ENCODE data around the gene KCNQ1. TPM values are rescaled to one million over a fixed set of nuclear protein-coding genes. Genes with fewer than 3 reads are reported as not detected.

KCNQ1 gene
- polyA plus RNA-seq, 1 of the 3 experiments (the other 2 are of a cell fraction) = 0.05 TPM

- WGBS (ENCODE audit: low lambda C conversion rate) = 18% methylated on average over 7 of the region's 9 CpGs
- DNase-seq = no peak
- Histone ChIP-seq H3K27me3 (ENCODE audit: insufficient read depth) (no peaks in the 10 kb centered on the region), H3F3A (replicated peaks; ENCODE audit: insufficient read depth) (no peaks in the 10 kb centered on the region), H4K20me1 (ENCODE audit: insufficient read depth) (no peaks in the 10 kb centered on the region), H3K4me1 (ENCODE audit: control insufficient read depth in 1 of 2, insufficient read depth in 2 of 2, low read depth in 1 of 2, low read length in 1 of 2) (peaks cover 0 to 13% of the 10 kb centered on the region in 2 experiments; a peak in 1 of 4 replicates), H3K9me2 (no peaks in the 10 kb centered on the region), H3K36me3 (replicated peaks in 1 of 2; ENCODE audit: control insufficient read depth in 1 of 2, insufficient read depth in 2 of 2, low read length in 1 of 2) (no peaks in the 10 kb centered on the region), H2AFZ (ENCODE audit: low read depth) (no peak overlapping the region), H3K4me3 (ENCODE audit: low read depth in 2 of 2, low read length in 1 of 2) (no peak overlapping the region), H3K27ac (ENCODE audit: low read depth in 2 of 2, low read length in 1 of 2) (no peak overlapping the region), H3K9me3 (no peaks in the 10 kb centered on the region), H3K4me2 (no peak overlapping the region), H3K9ac (no peak overlapping the region), H3K79me2 (ENCODE audit: insufficient read depth) (no peaks in the 10 kb centered on the region)
- ChIA-PET CTCF (interaction anchor here (0.6 to 1.6 kb wide), 3 partner anchors 9 to 67 kb away, joined by 3 to 7 read pairs (median 3); no protein-coding TSS in a partner anchor), POLR2A (no interaction called here)
- no peak for TF ChIP-seq USF1 (IDR thresholded peaks at IDR 0.05; ENCODE audit: borderline replicate concordance, low read depth)
- TF ChIP-seq YY1 (IDR thresholded peaks at IDR 0.05; ENCODE audit: low read depth) = no peak
- TF ChIP-seq, protein P1, sequence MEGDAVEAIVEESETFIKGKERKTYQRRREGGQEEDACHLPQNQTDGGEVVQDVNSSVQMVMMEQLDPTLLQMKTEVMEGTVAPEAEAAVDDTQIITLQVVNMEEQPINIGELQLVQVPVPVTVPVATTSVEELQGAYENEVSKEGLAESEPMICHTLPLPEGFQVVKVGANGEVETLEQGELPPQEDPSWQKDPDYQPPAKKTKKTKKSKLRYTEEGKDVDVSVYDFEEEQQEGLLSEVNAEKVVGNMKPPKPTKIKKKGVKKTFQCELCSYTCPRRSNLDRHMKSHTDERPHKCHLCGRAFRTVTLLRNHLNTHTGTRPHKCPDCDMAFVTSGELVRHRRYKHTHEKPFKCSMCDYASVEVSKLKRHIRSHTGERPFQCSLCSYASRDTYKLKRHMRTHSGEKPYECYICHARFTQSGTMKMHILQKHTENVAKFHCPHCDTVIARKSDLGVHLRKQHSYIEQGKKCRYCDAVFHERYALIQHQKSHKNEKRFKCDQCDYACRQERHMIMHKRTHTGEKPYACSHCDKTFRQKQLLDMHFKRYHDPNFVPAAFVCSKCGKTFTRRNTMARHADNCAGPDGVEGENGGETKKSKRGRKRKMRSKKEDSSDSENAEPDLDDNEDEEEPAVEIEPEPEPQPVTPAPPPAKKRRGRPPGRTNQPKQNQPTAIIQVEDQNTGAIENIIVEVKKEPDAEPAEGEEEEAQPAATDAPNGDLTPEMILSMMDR (IDR thresholded peaks at IDR 0.05) = no peak
These were observed 21.4 kb downstream of the KCNQ1 start for GRCh38 chr11:2466069-2466801.

DNA sequence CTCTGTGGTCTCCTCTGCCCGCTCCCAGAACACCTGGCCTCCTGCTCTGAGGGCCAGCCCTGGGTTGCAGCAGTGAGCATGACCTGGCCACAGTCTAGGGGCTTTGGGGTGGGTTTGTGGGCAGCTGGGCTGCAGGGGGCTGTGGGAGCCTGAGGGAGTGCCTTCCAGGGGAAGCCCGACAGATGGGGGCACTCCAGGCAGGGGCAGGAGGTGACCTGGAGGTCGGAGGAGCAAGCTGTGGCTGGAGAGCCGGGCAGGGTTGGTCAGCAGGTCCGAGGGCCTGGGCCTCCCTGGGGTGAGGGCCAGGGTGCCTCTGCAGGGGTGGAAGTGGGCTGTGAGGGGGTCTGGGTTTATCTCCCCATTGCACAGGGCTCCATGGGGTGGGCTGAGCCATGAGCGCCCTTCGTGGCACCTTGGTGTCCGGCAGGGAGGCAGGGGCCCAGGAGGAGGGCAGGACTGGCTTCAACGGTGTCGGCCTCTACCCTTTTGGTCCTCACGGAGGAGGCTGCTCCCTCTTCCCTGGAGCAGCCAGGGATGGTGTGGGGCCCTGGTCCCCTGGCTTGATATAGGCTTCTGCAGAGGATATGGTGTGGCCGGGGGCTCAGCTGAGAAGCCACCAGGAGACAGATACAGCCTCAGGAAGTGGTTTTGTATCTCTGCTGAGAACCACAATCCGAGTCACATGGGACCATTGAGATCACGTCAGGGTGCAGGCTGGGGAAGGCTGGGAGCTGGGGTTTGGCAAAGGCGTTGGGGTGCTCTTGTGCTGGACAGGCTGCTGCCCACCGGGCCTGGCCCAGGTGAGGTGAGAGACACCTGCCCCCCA lies 22.3 kb downstream of the KCNQ1 start:
- no peaks in the 10 kb centered on the region for H3K27me3 ChIP-seq (ENCODE audit: insufficient read depth)
- no peaks in the 10 kb centered on the region for H3K36me3 ChIP-seq (replicated peaks in 1 of 2; ENCODE audit: control insufficient read depth in 1 of 2, insufficient read depth in 2 of 2, low read length in 1 of 2)
- no peak overlapping the region for H3K9ac ChIP-seq
- H3K4me3 ChIP-seq (ENCODE audit: low read depth in 2 of 2, low read length in 1 of 2) = no peak overlapping the region
- POLR2A ChIA-PET = no interaction called here
- no peaks in the 10 kb centered on the region for H3K9me3 ChIP-seq
- H3K9me2 ChIP-seq = no peaks in the 10 kb centered on the region
- no peak overlapping the region for H3K27ac ChIP-seq (ENCODE audit: low read depth in 2 of 2, low read length in 1 of 2)
- no peaks in the 10 kb centered on the region for H3F3A ChIP-seq (replicated peaks; ENCODE audit: insufficient read depth)
- DNase-seq = no peak
- no peak overlapping the region for H3K4me2 ChIP-seq
- CTCF ChIA-PET = interaction anchor here (1.5 kb wide), 1 partner anchor 46 kb away, joined by 4 read pairs; no protein-coding TSS in a partner anchor
- 46% methylated on average over 13 of the region's 16 CpGs for WGBS (ENCODE audit: low lambda C conversion rate)
- H3K79me2 ChIP-seq (ENCODE audit: insufficient read depth) = no peaks in the 10 kb centered on the region
- peaks cover 0 to 4% of the 10 kb centered on the region in 2 experiments; a peak in 1 of 4 replicates for H3K4me1 ChIP-seq (ENCODE audit: control insufficient read depth in 1 of 2, insufficient read depth in 2 of 2, low read depth in 1 of 2, low read length in 1 of 2)
- H4K20me1 ChIP-seq (ENCODE audit: insufficient read depth) = no peaks in the 10 kb centered on the region
- no peak overlapping the region for H2AFZ ChIP-seq (ENCODE audit: low read depth)
- TF ChIP-seq RCOR1 (IDR thresholded peaks at IDR 0.05; ENCODE audit: low read length) = no peak
- no peak for TF ChIP-seq NRF1 (IDR thresholded peaks at IDR 0.05; ENCODE audit: low read depth, low read length)
- TF ChIP-seq EP300 (IDR thresholded peaks at IDR 0.05; ENCODE audit: borderline replicate concordance in 1 of 2, low read depth in 1 of 2, low read length in 1 of 2) = no peak
- no peak for TF ChIP-seq SMC3 (IDR thresholded peaks at IDR 0.05; ENCODE audit: low read depth, low read length)
- TF ChIP-seq NFIC (IDR thresholded peaks at IDR 0.05; ENCODE audit: borderline replicate concordance) = no peak
- no peak for TF ChIP-seq USF1 (IDR thresholded peaks at IDR 0.05; ENCODE audit: borderline replicate concordance, low read depth)
- TF ChIP-seq RXRA (IDR thresholded peaks at IDR 0.05; ENCODE audit: borderline replicate concordance, low read depth) = no peak
- TF ChIP-seq FOXM1 (IDR thresholded peaks at IDR 0.05; ENCODE audit: low read depth) = no peak
- TF ChIP-seq REST (IDR thresholded peaks at IDR 0.05; ENCODE audit: low read depth, low read length) = no peak
- TF ChIP-seq RFX5 (IDR thresholded peaks at IDR 0.05; ENCODE audit: low read length) = no peak
- TF ChIP-seq MAX (IDR thresholded peaks at IDR 0.05; ENCODE audit: low read depth) = no peak
- TF ChIP-seq GATA2 (CRISPR knock-in tag; IDR thresholded peaks at IDR 0.05) = no peak
- TF ChIP-seq FOXJ3 (CRISPR knock-in tag; IDR thresholded peaks at IDR 0.05) = no peak
- TF ChIP-seq TAF1 (IDR thresholded peaks at IDR 0.05; ENCODE audit: borderline replicate concordance, low read depth, low read length) = no peak
- no peak for TF ChIP-seq POLR2AphosphoS5 (IDR thresholded peaks at IDR 0.05; ENCODE audit: low read depth, low read length)
- TF ChIP-seq FOSL2 (IDR thresholded peaks at IDR 0.05; ENCODE audit: borderline replicate concordance, low read depth) = no peak

Data from SK-N-SH (cell line).